Measurements from ENCODE around the gene SLC2A9. TPM values are rescaled to one million over a fixed set of nuclear protein-coding genes. Genes with fewer than 3 reads are reported as not detected.

The SLC2A9 gene
- total and polyA plus RNA-seq, 8 donors = 0.61 to 35.3 (median 2.7) TPM

- Histone ChIP-seq H3K4me3 (no peak overlapping the region), H3K9me3 (no peaks in the 10 kb centered on the region), H3K27me3 (no peaks in the 10 kb centered on the region), H3K27ac (no peak overlapping the region), H3K36me3 (no peaks in the 10 kb centered on the region), H3K4me1 (no peaks in the 10 kb centered on the region)
- 76 to 90% (median 82%) methylated on average over 3 to 4 of the region's 4 CpGs for WGBS, 5 donors
- TF ChIP-seq EP300 (IDR thresholded peaks at IDR 0.05) = no peak
- TF ChIP-seq POLR2AphosphoS5 (IDR thresholded peaks at IDR 0.05) = no peak
- TF ChIP-seq, protein P1, sequence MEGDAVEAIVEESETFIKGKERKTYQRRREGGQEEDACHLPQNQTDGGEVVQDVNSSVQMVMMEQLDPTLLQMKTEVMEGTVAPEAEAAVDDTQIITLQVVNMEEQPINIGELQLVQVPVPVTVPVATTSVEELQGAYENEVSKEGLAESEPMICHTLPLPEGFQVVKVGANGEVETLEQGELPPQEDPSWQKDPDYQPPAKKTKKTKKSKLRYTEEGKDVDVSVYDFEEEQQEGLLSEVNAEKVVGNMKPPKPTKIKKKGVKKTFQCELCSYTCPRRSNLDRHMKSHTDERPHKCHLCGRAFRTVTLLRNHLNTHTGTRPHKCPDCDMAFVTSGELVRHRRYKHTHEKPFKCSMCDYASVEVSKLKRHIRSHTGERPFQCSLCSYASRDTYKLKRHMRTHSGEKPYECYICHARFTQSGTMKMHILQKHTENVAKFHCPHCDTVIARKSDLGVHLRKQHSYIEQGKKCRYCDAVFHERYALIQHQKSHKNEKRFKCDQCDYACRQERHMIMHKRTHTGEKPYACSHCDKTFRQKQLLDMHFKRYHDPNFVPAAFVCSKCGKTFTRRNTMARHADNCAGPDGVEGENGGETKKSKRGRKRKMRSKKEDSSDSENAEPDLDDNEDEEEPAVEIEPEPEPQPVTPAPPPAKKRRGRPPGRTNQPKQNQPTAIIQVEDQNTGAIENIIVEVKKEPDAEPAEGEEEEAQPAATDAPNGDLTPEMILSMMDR (IDR thresholded peaks at IDR 0.05) = no peak
- no peak for TF ChIP-seq POLR2A (IDR thresholded peaks at IDR 0.05)
- intact Hi-C loops (cut with DNase I; ENCODE audit: low total_unique reads) = no loop called here
- DNase-seq = no peak
Observed at GRCh38 chr4:9932771-9933170, 88.5 kb downstream of the SLC2A9 start.

DNA sequence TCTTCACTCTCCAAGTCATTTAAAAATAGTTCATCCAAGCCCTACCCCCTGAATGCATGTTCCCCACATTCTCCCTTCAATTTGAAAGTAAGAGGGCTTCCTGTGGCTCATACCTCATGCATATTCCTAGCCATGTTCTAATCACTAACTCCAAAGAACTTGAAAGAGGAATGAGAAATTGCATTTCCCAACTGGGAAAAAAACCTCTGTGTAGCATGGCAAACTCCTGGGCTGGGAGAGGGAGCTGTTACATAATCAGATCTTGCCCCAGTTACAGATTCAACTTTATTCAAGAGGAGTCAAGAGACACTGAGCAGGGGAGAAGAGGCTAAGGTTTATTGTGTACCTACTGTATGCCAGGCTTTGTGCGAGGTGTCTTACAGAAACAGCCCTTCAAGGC, 90.2 kb downstream of the SLC2A9 start:
- Histone ChIP-seq H3K9me3 (no peaks in the 10 kb centered on the region), H3K4me1 (no peaks in the 10 kb centered on the region), H3K36me3 (no peaks in the 10 kb centered on the region), H3K27ac (no peak overlapping the region), H3K27me3 (no peaks in the 10 kb centered on the region), H3K4me3 (no peak overlapping the region)
- no peak for TF ChIP-seq EP300 (IDR thresholded peaks at IDR 0.05)
- TF ChIP-seq POLR2A (IDR thresholded peaks at IDR 0.05) = no peak
- no peak for TF ChIP-seq POLR2AphosphoS5 (IDR thresholded peaks at IDR 0.05)
- TF ChIP-seq, protein P1 (IDR thresholded peaks at IDR 0.05) = no peak
- intact Hi-C loops (cut with DNase I; ENCODE audit: low total_unique reads) = no loop called here
- 86 to 100% (median 95%) methylated on average over 1 of the region's 1 CpG for WGBS, 5 donors
- no peak for DNase-seq

GRCh38 chr4:9929111-9929510, 92.2 kb downstream of the SLC2A9 start:
- H3K36me3 ChIP-seq = no peaks in the 10 kb centered on the region
- H3K4me1 ChIP-seq = peaks cover 0 to 6% (median 0%) of the 10 kb centered on the region in 4 donors
- DNase-seq = no peak
- H3K4me3 ChIP-seq = no peak overlapping the region
- no peaks in the 10 kb centered on the region for H3K27me3 ChIP-seq
- intact Hi-C loops (cut with DNase I; ENCODE audit: low total_unique reads) = no loop called here
- 80 to 91% (median 88%) methylated on average over 4 to 5 of the region's 5 CpGs for WGBS, 5 donors
- H3K27ac ChIP-seq = no peak overlapping the region
- TF ChIP-seq POLR2A (IDR thresholded peaks at IDR 0.05) (no peak), POLR2AphosphoS5 (IDR thresholded peaks at IDR 0.05) (no peak), EP300 (IDR thresholded peaks at IDR 0.05) (no peak)
- TF ChIP-seq, protein P1 (IDR thresholded peaks at IDR 0.05) = no peak
- H3K9me3 ChIP-seq = no peaks in the 10 kb centered on the region

GRCh38 chr4:9927341-9928007, 93.8 kb downstream of the SLC2A9 start:
- Histone ChIP-seq H3K36me3 (no peaks in the 10 kb centered on the region), H3K9me3 (no peaks in the 10 kb centered on the region), H3K4me1 (peaks cover 0 to 6% (median 0%) of the 10 kb centered on the region in 4 donors), H3K27me3 (no peaks in the 10 kb centered on the region), H3K27ac (no peak overlapping the region), H3K4me3 (no peak overlapping the region)
- DNase-seq = no peak
- 78 to 87% (median 84%) methylated on average over 10 of the region's 10 CpGs for WGBS, 5 donors
- intact Hi-C loops (cut with DNase I; ENCODE audit: low total_unique reads) = no loop called here
- TF ChIP-seq, protein P1 (IDR thresholded peaks at IDR 0.05) = no peak
- TF ChIP-seq POLR2AphosphoS5 (IDR thresholded peaks at IDR 0.05) (no peak), POLR2A (IDR thresholded peaks at IDR 0.05) (no peak)

Measured in stomach (tissue), 9 donors.